HG03342 (cell line): ENCODE data around the gene GLT1D1.

Experiments
- ATAC-seq: cut with Tn5 transposase; IDR thresholded peaks from one replicate; pipeline ENCODE4 v1.9.1; 2021; ENCODE audit warnings: mild to moderate bottlenecking, moderate library complexity; ENCODE audit not compliant: unreplicated experiment

GLT1D1 gene

GRCh38 chr12:128852026-128852698 is 1.1 kb upstream of the GLT1D1 start:
- ATAC-seq, result no peak

- no peak for ATAC-seq
These were observed 421 bp downstream of the GLT1D1 start for GRCh38 chr12:128853600-128854197.

GRCh38 chr12:128856035-128856790 is 2.9 kb downstream of the GLT1D1 start:
- no peak for ATAC-seq

- no peak for ATAC-seq
These were observed 3.5 kb downstream of the GLT1D1 start for GRCh38 chr12:128856791-128857078.

DNA sequence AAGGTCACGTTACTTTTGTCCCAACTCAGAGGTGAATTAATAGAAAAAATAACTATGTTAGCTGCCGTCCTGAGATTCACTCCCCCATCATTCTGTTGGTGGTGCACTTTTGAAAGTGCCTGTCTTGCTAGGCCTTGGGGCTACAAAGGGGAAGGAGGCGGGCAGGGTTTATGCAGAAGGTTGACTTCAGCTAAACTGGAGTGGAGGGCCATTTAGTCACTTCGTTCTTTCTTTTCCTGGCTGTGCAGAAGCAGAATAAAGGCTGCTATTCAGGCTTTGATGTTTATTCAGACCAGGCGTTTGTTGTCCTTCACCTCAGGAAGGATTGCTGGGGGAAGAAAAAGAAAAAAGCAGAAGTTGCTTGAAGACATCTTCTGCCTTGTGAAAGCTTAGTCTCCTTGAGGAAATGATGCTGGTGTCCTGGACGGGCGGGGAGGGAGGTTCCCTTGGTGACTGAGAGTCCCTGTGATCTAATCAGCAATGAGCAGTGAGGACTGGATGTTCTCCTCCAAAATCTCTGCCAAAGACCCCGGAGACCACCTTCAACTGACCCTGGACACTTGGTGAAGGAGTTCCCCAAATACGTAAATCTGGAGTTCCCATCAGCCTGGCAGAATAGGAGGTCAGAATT is 4.0 kb downstream of the GLT1D1 start:
- ATAC-seq, result peak; percentile 42

DNA sequence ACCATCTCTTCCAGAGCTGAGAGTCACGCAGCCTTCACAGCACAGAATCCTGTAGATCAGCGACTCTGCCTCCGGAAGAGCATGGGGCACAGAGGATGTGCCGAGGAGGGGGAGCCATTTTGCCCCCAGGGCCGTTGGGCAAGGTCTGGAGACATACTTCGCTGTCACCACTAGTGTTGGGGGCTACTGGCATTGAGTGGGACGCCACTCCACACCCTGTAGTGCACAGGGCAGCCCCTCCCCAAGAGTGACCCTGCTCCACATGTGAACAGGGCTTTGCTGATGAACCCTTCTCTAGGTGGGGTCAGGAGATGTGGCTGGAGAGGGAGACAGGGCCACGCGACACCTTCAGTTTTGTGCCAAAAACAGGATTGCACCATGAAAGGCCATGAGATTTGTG is 6.0 kb downstream of the GLT1D1 start:
- no peak for ATAC-seq

- ATAC-seq, result no peak
These were observed 8.1 kb downstream of the GLT1D1 start for GRCh38 chr12:128861226-128862016.

DNA sequence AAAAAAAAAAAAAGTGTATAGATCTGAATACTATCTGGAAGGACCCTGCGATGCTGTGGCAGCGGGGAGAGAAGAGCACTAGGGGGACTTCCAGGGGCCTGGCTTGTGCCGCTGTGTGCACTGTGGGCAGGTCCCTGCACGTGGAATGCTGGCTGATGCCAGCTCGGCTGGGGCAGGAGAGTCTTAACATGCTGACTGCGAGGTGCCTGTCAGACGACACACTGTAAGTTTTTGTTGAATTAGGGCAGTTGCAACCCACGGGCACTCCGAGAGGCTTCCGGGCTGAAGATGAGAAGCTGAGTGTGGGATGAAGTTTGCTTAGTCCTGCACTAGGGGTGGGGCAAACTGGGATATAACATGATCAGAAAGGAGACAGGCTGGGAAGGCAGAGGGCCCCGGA is 10.7 kb downstream of the GLT1D1 start:
- ATAC-seq, result no peak

GRCh38 chr12:128864516-128865186 is 11.4 kb downstream of the GLT1D1 start:
- no peak for ATAC-seq

- ATAC-seq, result no peak
These were observed 14.2 kb downstream of the GLT1D1 start for GRCh38 chr12:128867466-128867865.

DNA sequence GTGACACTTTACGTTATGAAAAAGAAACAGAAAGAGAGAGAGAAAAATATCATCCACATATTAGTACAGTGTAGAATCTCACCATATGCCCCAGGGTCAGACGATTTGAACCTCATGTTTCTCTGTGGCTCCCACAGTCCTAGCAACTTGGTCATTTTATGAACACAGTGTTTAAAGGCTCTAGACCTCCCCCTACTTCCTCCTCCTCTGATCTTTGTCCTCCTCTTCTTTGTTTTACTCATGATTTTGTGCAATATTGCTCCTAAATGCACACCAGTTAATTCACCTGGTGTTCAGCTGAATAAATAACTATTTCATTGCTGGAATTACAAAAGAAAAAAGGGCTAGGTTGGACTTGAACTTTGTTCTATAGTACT is 18.2 kb downstream of the GLT1D1 start:
- no peak for ATAC-seq

DNA sequence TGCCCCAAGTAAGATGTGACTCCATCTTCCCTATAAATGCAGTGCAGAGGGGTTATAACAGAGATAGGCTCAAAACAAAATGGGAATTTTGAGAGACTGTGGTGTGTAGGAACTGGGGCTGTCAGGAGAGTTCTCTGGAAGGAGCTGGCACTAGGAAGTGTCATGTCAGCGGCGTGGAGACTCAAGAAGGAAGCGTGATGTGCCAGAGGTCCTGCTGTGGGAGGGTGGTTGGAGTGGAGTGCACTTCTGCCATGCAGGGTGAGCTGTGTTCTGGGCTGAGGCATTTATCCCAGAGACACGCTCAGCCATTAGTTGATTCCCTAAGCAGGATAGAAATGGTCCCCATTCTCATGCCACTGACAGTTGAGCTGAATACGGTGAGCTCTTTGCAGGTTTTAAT is 19.0 kb downstream of the GLT1D1 start:
- ATAC-seq, result no peak

GRCh38 chr12:128876559-128876958 is 23.3 kb downstream of the GLT1D1 start:
- ATAC-seq, result no peak

GRCh38 chr12:128879898-128880764 is 26.9 kb downstream of the GLT1D1 start:
- no peak for ATAC-seq

- no peak for ATAC-seq
These were observed 38.6 kb downstream of the GLT1D1 start for GRCh38 chr12:128891856-128892255.

DNA sequence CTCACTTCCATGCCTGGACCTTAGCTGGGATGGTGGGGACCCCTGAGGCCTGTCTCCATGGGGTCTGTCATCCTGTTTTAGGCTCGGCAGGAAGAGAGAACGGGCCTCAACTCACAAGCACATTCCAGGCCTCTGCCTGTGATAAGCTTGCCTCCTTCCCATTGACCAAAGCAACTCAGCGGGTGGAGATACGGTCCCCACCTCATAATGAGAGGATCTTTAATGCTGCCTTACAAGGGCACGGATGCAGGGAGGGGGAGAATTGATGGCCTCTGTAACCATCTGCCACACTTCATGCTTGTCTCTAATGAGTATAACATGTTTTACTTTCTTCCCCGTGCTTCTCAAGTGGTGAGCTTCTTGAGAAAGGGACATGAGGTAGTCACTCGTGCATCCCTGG is 50.0 kb downstream of the GLT1D1 start:
- no peak for ATAC-seq

GRCh38 chr12:128905003-128905544 is 51.8 kb downstream of the GLT1D1 start:
- ATAC-seq, result no peak

- ATAC-seq, result no peak
These were observed 53.3 kb downstream of the GLT1D1 start for GRCh38 chr12:128906485-128907137.

GRCh38 chr12:128908254-128908653 is 55.0 kb downstream of the GLT1D1 start:
- no peak for ATAC-seq
